Omental fat pad (tissue), 4 donors: ENCODE data around the gene FGD3. TPM values are rescaled to one million over a fixed set of nuclear protein-coding genes. Genes with fewer than 3 reads are reported as not detected.

Experiments used
- ATAC-seq: fragments of 150-250 bp; one replicate; pipeline ENCODE4 v1.9.1; 2016; ENCODE audit warnings: mild to moderate bottlenecking, moderate library complexity; ENCODE audit not compliant: low FRiP score
- DNase-seq: peaks from one replicate; pipeline ENCODE4 v3.0.0-alpha.2; 2019; ENCODE audit warnings: low spot score
- CTCF ChIP-seq, 3 donors: fragments of 450-650 bp; IDR thresholded peaks; one replicate each; pipeline ENCODE4 v1.5.1; 2016 to 2017; ENCODE audit warnings: antibody characterized with exemption in 3 of 3, mild to moderate bottlenecking in 3 of 3, moderate library complexity in 2 of 3
- total RNA-seq, 4 donors: library from RNA; depleted of rRNA; stranded (reverse); fragments of >200 nt; gene quantifications; one replicate each; pipeline ENCODE4 v1.1.0, GENCODE V29; 2016

Gene FGD3
- total RNA-seq, 4 donors from 2014 or later = 5.4 to 26.5 (median 8.9) TPM

DNA sequence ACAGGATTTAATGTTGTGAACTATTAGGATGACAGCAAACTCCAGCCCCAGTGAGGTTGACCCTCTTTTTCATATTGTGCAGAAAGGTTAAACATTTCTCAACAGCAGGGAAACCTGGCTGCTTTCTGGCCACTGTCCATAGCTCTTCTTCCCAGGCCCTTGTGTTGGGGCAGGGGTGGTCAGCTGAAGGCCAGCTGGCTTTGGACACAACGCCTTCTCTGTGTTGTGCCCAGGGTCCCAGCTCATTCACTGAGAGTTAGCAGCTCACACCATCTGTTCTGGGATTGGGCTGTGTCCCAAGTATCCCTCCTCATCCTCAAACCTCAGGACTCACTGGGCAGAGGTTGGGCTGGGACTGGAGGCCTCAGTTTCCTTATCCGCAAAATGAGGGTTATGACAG, 1.3 kb downstream of the FGD3 start:
- no peak for TF ChIP-seq CTCF (IDR thresholded peaks at IDR 0.05)
- DNase-seq = no peak
- ATAC-seq = no peak

DNA sequence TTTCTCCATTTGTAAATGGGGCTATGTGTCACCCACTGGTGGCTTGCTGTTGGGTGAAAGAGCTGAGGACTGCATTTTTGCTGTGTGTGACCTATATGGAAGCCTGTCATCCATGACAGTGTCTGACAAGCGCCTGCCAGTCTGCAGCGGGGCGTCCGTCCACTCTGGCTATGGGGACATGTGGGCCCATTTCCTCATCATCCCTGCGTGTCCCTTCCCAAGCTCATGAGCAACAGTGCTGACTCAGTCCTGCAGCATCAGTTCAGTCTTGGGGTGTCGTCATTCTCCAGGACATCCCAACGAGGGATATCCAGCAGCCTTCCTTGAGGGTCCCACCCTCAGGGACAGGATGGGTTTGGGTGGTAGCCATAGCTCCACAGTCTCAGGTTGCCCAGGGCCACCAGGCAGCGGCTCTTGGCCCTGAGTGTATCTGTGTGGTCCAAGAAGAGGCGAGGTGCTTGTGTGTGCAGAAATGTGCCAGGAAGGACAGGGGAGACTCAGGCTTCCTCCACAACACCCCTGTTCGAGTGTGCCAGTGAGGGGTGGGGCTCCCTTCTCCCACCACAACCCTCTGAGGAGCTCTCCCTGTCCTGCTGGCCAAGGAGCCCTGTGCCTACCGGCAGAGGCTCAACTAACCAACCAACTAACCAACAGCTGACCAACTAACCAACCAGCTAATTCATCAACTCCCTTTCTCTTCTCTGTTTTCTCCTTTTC, 2.1 kb downstream of the FGD3 start:
- TF ChIP-seq CTCF (IDR thresholded peaks at IDR 0.05) = no peak
- DNase-seq = no peak
- no peak for ATAC-seq

- DNase-seq (no peak), ATAC-seq (no peak)
- TF ChIP-seq CTCF (IDR thresholded peaks at IDR 0.05) = no peak
These were observed 3.1 kb downstream of the FGD3 start for GRCh38 chr9:92950359-92950955.

DNA sequence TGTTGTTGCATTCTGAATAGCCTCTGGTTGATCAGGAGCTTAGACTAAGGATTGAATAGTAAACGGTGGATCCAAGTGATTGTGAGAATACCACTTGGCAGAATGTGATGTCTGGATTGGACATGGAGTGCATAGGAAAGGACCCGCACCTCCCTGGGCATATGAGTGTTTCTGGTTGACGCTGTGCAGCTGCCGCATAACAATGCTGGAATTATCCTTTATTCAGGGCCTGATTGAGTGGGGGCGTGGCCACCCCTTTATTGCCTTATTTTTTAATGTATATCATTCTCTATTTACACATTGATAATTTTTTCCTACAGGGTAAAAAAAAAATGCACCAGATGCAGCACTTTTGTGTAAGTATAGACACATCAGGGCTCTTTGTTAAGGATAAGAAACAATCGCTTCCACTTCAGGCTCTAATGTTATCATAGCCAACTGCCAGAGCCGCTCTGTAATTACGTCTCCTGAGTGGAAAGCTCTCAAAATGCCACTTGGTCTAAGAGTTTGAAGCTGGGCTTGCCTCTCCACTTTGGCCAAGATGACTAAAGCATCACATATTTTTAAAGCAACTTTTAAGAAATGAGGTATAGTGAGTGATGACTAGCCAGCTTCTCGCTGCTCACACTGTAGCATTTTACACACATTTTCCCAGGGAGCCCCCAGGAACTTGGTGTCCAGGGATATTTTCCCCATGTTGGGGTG, 5.7 kb downstream of the FGD3 start:
- no peak for DNase-seq
- no peak for TF ChIP-seq CTCF (IDR thresholded peaks at IDR 0.05)
- no peak for ATAC-seq

- TF ChIP-seq CTCF (IDR thresholded peaks at IDR 0.05) = no peak
- no peak for ATAC-seq
These were observed 6.9 kb downstream of the FGD3 start for GRCh38 chr9:92954049-92954861.

DNA sequence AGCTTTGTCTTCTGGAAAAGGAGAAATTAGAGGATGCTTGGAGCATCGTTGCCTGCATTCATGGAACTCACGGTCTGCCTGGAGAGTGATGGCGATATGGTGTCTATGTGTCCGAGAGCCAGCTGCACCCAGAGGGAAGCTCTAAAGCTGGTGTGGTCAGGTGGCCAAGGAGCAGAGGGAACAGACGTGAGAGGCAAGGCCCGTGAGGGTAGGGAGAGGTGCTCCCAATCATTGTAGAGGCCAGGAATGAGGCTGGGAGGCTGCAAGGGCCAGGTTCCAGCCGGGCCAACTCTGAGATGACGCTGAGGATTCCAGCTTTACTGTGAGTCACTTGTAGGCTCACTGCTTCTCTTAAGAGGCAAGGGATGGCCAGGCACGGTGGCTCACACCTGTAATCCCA, 7.6 kb downstream of the FGD3 start:
- DNase-seq (no peak), ATAC-seq (no peak)
- TF ChIP-seq CTCF (IDR thresholded peaks at IDR 0.05) = no peak

More at GRCh38 chr9:92954049-92954861, 6.9 kb downstream of the FGD3 start:
- no peak for DNase-seq
